GM18520 (cell line): Measurements from ENCODE around the gene ANKS1B.
"Not testable (repeated sequence)": the region's sequence is repeated elsewhere in the genome, so short reads cannot be mapped to it uniquely, and the experiment has no call there.

Experiments
- ATAC-seq: cut with Tn5 transposase; IDR thresholded peaks from one replicate; pipeline ENCODE4 v1.9.1; 2021; ENCODE audit not compliant: unreplicated experiment

ANKS1B gene

DNA sequence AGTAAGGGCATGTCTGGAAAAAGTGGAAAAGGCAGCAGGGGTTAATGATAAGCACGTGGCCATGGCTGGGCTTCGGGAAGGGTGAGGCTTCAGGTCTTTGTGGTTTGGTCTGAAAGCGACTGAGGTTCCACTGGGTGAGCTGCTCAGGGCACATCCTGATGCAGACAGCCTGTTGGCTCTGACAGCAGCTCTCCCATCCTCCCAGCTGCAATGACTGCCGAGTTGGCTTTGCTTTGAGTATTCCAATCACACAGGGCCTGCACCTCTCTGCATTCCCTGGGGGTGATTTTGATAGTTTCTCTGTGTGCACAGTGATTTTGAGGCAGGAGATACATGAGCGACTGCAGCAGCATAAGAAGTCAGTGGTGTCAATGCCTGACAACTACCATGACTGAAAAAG, 948.9 kb downstream of the ANKS1B start:
- no peak for ATAC-seq

DNA sequence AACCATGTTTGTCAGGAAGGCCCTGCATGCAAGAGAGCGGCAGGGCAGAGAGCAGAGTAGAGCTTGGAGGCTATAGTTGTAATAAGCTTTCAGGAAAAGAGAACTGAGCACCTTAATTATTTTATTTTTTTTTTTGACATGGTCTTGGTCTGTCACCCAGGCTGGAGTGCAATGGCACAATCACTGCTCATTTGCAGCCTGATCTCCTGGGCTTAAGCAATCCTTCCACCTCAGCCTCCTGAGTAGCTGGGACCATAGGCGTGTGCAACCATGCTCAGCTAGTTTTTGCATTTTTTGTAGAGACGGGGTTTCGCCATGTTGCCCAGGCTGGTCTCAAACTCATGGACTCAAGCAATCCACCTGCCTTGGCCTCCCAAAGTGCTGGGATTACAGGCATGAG, 950.5 kb downstream of the ANKS1B start:
- not testable (repeated sequence) for ATAC-seq

DNA sequence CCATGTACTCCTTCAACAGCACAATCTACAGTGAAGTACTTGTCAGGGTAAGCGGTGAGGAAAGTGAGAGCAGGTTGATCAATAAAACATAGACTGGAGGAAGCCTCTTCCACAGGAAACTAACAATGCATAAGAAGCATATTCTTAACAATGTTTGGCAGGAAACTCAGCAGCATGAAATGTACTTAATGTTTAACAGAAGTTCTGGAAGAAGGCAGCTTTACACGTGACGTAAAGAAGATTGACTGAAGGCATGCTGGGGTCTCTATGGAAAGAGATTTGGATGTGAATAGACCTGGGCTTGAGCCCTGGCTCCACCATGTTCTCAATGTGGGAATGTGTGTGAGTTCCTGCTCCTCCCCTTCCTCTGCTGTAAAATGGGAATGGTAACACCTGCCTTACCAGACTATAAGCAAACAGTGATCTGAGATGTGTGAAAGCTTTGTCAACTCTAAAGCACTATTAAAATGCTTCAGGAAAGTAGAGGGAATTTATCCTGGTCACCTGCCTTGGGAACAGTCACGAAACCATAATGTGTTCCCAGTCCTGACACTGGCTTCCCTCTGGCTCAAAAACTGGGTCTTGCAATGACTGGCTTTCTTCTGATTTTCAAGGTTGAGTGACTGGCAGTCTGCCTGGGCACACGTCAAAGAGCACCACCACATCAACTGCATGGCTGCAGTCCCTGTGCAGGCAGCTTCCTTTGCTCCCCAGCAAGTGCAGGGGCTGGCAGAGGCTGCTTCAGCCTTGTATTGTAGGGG, 955.0 kb downstream of the ANKS1B start:
- no peak for ATAC-seq

DNA sequence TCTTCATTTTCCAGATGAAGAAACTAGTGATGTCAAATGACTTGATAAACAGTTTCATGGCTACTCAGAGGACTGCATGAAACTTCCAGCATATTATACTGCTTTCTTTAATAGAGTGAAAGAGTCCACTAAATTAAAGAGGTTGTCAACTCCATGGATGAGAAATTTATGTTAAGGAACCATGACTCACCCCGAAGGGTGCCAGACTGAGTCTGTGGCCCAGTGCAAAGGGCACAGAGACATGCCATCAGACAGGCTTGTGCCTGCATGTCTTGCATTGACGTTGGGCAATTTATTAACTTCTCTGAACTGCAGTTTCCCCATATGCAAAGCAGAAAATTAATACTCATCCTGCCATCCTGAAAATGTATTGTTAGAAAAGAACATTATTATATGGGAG, 957.3 kb downstream of the ANKS1B start:
- ATAC-seq, result peak; percentile 34

DNA sequence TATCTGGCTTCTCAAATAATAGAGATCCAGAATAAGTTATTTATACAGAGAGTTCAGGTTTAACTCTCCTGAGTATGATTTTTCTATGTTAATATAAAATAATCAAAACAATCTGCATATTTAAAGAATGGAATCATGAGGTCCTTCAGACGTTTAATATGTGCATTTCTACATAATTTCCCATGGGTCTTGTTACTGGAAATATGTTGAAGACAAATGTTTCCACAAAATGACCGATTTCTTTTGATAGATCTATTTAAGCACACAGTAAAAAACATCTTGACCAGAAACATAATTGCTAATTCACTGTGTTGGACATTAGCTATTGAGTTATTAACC, 957.7 kb downstream of the ANKS1B start:
- ATAC-seq, result no peak

DNA sequence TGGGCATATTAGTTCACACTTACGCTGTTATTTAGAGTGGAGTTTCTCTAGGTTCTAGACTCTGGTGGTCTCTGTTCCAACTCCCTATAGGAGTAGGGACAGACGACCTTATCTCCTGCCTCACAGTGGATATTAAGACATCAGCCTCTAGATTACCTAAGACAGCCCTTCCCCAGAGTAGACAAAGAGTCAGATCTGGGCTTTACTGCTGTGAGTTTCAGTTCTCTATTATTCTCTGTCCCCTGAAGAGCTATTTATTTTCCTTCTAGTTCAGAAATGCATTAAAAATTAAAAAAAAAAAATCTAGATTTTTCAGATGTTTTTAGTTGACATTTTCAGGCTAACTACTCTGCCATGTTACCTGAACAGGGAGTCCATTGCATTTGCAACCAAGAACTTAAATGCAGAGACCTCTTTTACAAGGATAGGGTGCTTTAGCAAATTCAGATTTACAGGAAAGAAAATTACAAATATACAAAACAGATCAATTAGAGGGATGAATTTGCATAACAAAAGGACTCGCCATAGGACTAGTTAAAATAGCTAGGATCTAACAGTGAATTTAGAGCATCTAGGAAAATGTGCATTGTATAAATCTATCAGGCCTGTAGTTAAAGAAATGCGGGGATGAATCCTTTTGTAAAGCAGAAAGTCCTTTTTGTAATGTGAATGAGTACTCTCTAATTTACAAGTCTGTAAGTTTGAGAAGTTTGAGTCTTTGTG, 958.2 kb downstream of the ANKS1B start:
- peak; percentile 35 for ATAC-seq

DNA sequence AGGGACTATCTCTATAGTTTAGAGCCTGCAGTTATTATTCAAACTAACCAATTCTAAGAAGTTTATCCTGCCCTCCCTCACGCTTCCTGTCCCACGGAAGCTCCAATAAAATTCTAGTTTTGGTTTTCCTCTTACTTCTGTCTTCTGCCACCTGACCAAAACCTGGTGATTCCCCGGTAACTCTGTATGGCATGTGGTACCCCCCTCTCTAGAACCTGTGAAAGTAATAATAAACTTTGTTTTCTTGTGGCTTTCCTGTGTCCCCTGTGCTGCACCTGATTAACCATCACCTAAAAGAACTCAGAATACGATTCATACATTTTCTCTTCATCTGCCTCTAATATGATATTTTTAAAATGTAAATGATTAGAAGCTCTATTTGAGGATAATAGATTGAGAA, 959.9 kb downstream of the ANKS1B start:
- no peak for ATAC-seq

DNA sequence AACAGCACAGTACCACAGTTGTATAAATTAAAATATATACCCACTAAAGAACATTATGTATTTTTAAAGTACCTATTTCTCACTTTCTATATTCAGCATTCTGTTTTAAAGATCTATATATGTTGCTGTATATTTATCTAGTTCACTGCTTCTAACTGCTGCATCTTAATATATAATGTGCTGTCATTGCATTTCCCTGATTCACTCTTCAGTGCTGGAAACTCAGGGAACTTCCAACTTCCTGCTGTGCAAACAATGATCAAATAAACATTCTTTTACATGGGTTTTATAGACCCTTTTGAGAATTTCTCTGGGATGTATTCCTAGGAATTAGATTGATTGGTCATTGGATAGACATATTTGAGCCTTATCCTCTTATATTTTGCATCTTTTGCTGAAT, 960.5 kb downstream of the ANKS1B start:
- no peak for ATAC-seq

DNA sequence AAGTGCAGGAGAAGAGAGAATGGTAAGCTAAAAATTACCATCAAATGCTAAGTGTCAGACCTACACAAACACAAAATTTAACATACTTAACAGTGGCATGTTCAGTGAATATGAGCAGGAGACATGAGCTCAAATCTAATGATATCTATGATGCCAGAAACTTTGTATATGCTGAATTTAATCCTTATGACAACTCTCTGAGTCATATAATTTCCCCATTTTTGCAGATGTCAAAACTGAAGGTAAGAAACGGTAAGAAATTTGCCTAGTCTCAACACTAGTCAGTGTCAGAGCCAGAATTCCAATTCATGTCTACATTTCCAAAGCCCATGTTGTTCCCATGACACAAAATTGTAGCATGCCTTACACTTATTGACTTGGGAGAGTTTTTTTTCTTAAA, 963.9 kb downstream of the ANKS1B start:
- ATAC-seq, result no peak

DNA sequence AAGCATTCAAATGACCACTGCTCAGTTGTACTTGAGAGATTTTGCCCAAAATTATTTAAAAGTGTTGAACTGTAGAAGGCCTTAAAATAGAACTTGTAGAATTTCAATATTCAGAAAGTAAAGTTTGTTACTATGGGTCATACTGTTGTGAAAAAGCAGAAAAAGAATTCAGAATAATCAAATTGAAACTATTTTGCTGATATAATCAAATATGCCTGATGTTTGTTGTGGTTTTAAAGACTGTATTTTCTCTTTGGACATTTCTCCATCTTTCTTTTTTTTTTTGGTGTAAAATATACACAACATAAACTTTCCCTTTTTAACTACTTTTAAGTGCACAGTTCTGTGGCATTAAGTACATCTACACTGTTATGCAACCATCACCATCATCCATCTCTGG, 964.9 kb downstream of the ANKS1B start:
- ATAC-seq, result no peak

DNA sequence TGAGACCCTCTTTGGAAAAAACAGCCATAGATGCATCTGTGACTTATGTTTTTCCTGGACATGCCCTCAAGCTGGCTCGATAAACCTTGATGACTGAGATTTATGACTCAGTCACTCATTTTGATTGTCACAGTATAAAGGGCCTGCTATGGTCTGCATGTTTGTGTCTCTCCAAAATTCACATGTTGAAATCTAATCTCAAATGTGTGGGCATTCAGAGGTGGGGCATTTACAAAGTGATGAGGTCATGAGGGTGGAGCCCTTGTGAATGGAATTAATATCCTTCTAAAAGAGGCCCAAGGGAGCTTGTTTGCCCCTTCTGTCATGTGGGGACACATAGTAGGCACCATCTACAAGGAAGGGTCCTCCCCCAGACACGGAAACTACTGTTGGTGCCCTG, 966.8 kb downstream of the ANKS1B start:
- no peak for ATAC-seq

DNA sequence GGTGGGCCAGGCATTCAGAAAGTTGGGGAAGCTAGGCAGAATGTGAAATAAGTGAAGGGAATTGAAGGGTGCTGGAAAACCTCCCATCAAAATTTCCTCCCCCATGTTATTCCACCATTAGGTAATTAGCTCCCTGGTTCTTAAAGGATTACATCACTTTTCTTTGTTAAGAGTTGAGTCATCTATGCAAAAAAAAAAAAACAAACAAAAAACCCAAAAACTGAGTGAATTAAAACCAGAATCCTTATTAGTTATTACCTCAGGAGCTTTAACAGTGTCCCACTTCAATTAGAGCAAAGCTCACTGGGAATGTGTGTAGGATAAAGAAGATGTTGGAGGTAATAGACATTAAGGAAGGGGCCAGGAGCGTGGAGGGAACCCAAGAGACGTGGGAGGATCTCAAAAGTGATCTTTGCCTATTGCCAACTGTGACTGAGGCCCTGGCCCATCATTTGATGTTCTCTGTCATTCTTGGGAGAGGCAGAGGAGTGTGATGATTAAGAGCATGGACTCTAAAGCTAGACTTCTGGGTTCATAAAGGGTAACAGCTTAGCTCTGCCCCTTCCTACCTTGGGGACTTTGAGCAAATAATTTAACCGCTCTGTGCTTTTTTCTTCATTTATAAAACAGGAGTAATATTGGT, 975.0 kb downstream of the ANKS1B start:
- ATAC-seq, result no peak

DNA sequence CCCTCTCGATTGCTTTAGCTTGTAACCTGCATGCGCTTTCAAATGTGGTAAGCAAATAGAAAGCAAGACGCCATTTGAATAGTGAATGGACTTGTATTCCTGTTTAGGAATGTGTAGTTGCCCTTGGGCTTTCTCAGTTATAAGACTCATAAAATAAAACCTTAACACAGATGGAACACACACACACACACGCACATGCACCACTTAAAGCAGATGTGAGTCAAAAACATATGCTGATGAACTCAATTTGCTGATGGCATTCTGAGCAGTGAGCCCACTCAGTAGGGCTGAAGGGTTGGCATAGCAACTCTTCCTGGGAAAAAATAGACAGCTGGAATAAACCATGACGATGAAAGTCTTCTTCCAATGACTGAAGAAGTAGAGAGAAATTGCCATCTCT, 979.1 kb downstream of the ANKS1B start:
- no peak for ATAC-seq

DNA sequence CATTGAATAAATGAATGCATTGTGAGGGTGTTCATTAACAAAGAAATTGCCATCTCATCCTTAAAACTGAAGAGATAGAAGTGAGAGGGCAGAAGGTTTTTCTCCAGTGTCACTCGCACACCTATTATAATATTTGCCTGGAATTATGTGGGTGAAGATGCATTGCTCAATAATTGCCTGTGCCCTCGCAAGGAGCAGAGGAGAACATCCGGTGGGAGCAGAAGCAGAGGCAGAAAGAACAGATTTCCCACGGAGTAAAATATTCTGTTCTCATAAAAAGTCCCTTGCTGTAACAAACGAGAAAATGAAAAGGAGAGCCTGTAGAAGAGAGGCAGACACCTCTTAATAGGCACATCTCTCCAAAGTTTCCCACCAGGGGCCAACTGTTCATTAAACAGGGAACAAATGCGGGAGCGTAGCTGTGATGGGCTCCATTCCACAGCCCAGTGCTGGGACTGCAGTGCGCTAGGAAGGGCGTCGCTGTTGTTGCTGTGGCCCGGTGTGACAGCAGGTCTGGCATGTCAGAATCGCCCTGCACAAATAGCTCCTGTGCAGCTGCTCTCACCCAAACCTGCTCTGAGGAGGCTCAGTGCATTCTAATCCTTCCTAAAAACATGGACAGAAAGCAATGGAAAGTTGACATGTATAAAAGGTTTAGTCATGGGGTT, 979.8 kb downstream of the ANKS1B start:
- ATAC-seq, result no peak

DNA sequence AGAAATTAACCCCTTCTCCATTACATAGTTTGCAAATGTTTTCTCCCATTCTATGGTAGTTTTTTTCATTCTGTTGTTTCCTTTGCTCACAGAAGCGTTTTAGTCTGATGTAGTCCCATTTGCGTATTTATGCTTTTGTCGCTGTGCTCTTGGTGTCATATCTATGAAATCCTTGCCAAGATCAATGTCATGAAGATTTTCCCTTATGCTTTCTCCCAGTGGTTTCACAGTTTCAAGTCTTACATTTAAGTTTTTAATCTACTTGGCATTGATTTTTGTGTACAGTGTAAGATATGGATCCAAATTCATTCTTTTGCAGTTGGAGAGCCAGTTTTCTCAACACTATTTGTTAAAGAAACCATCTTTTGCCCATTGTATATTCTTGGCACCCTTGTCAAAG, 982.0 kb downstream of the ANKS1B start:
- ATAC-seq, result no peak

DNA sequence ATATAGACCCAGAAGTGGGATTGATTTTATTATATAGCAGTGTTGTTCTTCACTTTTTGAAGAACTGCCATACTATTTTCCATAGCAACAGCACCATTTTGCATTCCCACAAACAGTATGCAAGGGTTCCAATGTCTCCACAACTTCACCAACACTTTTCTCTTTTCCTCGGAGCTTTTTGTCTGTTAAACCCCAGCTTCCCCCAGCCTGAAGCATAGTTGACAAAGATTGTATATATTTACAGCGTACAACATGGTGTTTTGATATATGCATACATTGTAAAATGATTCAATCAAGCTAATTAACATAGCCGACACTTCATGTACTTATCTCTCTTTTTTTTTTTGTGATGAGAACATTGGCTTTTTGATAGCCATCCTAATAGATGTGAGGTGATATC, 982.6 kb downstream of the ANKS1B start:
- no peak for ATAC-seq

DNA sequence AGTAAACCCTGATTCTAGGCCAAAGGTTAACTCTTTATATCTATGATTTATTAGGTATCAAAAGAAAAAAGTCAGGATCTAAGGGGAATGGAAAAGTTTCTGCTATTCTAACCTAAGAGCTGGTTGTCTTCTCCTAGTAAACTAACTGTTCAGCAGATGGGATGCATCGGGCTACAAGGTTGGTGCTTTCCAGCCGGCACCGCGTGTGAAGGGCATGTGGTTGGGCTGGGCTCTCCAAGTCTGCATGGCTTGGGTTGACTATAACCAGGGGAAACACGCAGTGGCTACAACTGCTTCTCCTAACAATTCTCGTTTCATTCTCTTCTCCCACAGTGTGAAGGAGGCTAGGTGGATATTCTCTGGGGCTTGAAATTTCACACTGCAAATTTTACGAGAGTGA, 985.2 kb downstream of the ANKS1B start:
- no peak for ATAC-seq

DNA sequence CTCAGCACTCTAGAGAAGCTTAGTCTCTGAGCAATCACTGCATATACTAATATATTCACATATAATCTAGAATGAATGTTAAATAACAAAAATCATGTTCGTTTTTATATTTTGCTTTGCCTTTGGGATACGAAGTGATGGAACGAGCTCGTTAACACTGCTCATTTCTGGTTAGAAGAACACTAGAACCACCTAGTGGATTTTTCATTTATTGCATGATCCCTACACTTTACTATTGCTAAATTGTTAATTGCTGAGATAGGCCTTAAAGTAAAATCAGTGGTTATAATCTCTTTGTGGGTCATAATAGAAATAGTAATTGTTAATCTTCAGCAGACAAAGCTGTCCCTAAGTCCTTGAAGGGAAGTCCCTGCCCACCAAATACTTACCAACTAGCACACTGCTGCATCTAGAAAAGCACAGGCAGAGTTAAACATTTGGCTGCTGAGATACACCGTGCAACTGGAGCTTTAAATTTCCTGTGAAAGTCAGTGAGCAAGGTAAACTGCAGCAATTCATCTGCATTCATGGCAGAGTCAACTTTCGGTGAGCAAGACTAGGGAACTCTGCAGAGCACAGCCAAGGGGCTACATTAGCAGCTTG, 985.9 kb downstream of the ANKS1B start:
- peak; percentile 86 for ATAC-seq

DNA sequence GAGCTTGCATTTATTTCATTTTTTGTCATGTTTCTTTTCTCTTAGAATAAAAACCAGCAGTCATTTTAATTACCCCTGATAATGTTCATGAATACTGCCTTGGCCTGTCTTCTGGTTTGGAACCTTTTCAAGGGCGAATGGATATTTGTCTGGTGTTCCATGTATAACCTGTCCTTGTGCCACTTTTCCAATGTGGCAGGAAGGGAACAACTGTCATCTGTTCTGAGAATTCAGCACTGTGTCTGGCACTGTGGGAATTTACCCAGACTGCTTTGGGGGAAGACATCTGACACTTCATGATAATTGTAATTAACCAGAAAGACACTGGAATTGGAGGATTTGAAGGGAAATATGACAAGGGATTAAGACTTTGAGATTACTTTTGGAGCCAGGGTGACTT, 986.8 kb downstream of the ANKS1B start:
- no peak for ATAC-seq

DNA sequence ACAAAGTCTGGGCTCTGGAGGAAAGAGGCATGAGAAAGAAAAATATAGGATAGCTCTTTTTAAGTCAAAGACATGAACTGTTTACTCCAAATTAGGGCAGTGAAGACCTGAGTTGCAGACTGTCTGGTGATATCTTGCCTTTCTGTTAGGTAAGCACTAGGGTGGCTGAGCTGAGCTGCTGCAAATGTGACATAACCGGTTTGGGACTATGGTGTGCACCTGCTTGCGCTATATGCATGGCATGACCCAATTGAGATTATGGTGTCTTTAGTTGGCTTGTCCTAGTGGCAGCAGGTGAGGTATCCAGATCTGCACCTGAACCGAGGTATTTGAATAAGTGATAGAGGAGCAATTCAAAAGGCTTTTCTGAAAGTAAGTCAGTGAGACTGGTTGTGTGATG, 994.1 kb downstream of the ANKS1B start:
- no peak for ATAC-seq

DNA sequence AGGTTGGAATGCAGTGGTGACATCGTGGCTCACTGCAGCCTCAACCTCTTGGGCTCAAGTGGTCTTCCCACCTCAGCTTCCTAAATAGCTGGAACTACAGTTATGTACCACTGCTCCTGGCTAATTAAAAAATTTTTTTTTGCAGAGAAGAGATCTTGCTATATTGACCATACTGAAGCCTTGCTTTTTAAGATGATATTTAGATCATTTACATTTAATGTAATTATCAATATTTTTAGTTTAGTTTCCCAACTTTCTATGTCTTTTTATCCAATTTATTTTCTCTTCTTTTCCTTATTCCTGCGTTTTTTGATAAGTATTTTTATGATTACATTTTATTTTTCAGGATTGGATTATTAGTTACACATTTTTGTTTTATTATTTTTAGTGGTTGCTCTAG, 999.6 kb downstream of the ANKS1B start:
- no peak for ATAC-seq
